Neutrophil (primary cell): ENCODE results near the gene STARD6.
"Not testable (repeated sequence)": the region's sequence is repeated elsewhere in the genome, so short reads cannot be mapped to it uniquely, and the experiment has no call there.

Experiments
- H3K27ac ChIP-seq: fragments of 200-600 bp; sonication (generic); 2 replicates; pipeline ENCODE4 v1.5.1; 2016; ENCODE audit warnings: mild to moderate bottlenecking, moderate library complexity
- H3K27me3 ChIP-seq: fragments of 200-600 bp; sonication (generic); 2 replicates; pipeline ENCODE4 v1.6.0; 2016; ENCODE audit warnings: mild to moderate bottlenecking
- H3K36me3 ChIP-seq: fragments of 200-600 bp; sonication (generic); 2 replicates; pipeline ENCODE4 v1.5.1; 2017
- H3K4me1 ChIP-seq, 2 experiments: fragments of 200-600 bp in 1 of 2; sonication (generic) in 1 of 2; 1 replicate in 1 of 2; 2 replicates in 1 of 2; pipeline versions ENCODE4 v1.5.1 to v1.6.1; 2013 to 2016; ENCODE audit warnings: low read depth in 1 of 2, low read length in 1 of 2, mild to moderate bottlenecking in 1 of 2, moderate library complexity in 1 of 2; ENCODE audit not compliant: control insufficient read depth in 1 of 2, insufficient read depth in 1 of 2
- H3K4me3 ChIP-seq, 2 experiments: fragments of 200-600 bp in 1 of 2; sonication (generic) in 1 of 2; 1 replicate in 1 of 2; 2 replicates in 1 of 2; pipeline ENCODE4 v1.5.1; 2013 to 2016; ENCODE audit warnings: low read depth in 1 of 2, low read length in 1 of 2, mild to moderate bottlenecking in 1 of 2, moderate library complexity in 1 of 2
- H3K9me3 ChIP-seq: fragments of 200-600 bp; sonication (generic); 2 replicates; pipeline ENCODE4 v1.5.1; 2016
- TF ChIP-seq, protein P1 (sequence below): fragments of 200-600 bp; sonication (generic); IDR thresholded peaks from 2 replicates; pipeline ENCODE4 v1.5.1; 2016; ENCODE audit warnings: antibody characterized with exemption

The STARD6 gene

DNA sequence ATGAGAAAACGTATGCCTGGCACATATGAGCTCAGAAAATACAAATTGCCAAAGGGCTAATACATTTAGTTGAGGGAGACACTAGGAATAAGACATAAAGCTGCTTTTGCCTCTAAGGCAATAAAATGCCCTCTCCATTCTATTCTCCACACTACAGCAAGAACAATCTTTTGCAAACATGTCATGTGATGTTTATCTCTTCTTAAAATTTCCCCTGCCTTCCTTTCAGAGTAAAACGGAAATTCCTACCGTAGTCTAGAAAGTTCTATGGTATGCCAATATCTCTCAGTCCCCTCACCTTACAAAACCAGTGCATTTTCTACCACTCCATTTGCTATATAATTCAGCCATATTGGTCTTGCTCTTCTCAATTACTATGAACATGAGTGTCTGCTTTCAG is 33.2 kb upstream of the STARD6 start:
- H3K4me3 ChIP-seq: no peak overlapping the region
- H3K36me3 ChIP-seq: no peaks in the 10 kb centered on the region
- H3K27me3 ChIP-seq: peaks cover 12% of the 10 kb centered on the region
- no peaks in the 10 kb centered on the region for H3K9me3 ChIP-seq
- TF ChIP-seq, protein P1, sequence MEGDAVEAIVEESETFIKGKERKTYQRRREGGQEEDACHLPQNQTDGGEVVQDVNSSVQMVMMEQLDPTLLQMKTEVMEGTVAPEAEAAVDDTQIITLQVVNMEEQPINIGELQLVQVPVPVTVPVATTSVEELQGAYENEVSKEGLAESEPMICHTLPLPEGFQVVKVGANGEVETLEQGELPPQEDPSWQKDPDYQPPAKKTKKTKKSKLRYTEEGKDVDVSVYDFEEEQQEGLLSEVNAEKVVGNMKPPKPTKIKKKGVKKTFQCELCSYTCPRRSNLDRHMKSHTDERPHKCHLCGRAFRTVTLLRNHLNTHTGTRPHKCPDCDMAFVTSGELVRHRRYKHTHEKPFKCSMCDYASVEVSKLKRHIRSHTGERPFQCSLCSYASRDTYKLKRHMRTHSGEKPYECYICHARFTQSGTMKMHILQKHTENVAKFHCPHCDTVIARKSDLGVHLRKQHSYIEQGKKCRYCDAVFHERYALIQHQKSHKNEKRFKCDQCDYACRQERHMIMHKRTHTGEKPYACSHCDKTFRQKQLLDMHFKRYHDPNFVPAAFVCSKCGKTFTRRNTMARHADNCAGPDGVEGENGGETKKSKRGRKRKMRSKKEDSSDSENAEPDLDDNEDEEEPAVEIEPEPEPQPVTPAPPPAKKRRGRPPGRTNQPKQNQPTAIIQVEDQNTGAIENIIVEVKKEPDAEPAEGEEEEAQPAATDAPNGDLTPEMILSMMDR: no peak
- H3K4me1 ChIP-seq: no peaks in the 10 kb centered on the region
- H3K27ac ChIP-seq: no peak overlapping the region

DNA sequence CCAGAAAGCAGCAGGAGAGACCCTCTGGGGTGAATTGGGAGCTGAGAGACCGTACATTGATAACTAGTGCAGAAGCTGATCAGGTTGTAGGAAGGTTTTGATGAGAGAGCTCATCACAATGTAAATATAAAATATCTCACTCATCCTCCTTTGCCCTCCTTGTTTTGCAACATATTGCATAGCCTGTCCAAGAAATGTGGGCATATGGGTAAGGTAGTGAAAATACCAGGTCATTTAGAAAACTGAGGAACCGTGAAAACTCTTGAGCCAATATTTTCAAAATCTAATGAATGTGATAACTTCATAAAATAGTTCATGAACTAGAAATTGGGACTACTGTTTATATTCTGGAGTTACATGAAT is 31.5 kb upstream of the STARD6 start:
- Histone ChIP-seq H3K27ac (no peak overlapping the region), H3K9me3 (no peaks in the 10 kb centered on the region), H3K4me1 (no peaks in the 10 kb centered on the region), H3K4me3 (no peak overlapping the region), H3K36me3 (no peaks in the 10 kb centered on the region), H3K27me3 (peaks cover 12% of the 10 kb centered on the region)
- TF ChIP-seq, protein P1: no peak

- no peaks in the 10 kb centered on the region for H3K4me1 ChIP-seq
- H3K36me3 ChIP-seq: no peaks in the 10 kb centered on the region
- H3K27me3 ChIP-seq: peaks cover 12% of the 10 kb centered on the region
- H3K27ac ChIP-seq: no peak overlapping the region
- no peaks in the 10 kb centered on the region for H3K9me3 ChIP-seq
- no peak overlapping the region for H3K4me3 ChIP-seq
- TF ChIP-seq, protein P1: no peak
Measured at GRCh38 chr18:54388203-54389142, 30.8 kb upstream of the STARD6 start.

DNA sequence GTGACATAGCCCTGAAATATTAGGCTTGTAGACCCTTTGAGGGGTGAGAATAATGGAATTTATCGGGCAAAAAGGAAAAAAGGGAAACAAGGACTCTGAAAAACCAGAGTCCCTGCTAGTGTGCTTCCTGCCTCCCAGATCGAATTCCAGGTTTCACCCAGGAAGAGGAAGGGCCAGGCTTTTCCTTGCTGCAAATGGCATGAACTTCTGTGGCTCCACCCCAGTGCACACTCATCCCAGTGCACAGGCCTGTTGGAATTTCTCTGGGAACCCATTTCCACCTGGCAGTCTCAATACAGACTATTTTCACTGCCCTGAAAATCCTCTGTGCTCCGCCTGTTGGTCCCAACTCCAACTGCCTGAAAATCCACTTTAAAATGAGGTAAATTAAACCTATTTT is 30.0 kb upstream of the STARD6 start:
- Histone ChIP-seq H3K27ac (no peak overlapping the region), H3K4me3 (no peak overlapping the region), H3K4me1 (no peaks in the 10 kb centered on the region), H3K36me3 (no peaks in the 10 kb centered on the region), H3K9me3 (no peaks in the 10 kb centered on the region), H3K27me3 (peaks cover 12% of the 10 kb centered on the region)
- TF ChIP-seq, protein P1: no peak

GRCh38 chr18:54386800-54387495 is 29.3 kb upstream of the STARD6 start:
- H3K4me3 ChIP-seq, H3K36me3 ChIP-seq, H3K27ac ChIP-seq, H3K9me3 ChIP-seq, H3K4me1 ChIP-seq: not testable (repeated sequence)
- H3K27me3 ChIP-seq: peaks cover 12% of the 10 kb centered on the region

DNA sequence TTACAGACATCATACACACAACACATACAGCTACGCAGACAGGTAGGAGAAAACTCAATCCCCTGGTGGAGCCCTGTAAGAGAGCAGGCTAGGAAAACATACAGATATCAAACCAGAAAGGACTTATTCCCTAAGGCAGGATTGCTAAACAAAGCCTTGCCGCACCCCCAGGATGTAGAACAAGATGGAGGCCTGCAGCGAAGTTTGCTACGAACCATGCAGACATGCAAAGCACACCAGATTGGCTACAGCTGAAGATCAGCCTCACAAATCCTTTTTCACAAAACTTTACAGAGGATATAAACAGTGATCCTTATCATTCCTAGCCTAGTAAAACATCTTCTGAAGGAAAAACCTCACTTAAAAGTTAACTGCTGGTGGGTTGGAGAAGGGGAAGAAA is 28.4 kb upstream of the STARD6 start:
- Histone ChIP-seq H3K4me1 (no peaks in the 10 kb centered on the region), H3K9me3 (no peaks in the 10 kb centered on the region)

More for the DNA sequence above, 28.4 kb upstream of the STARD6 start:
- peaks cover 12% of the 10 kb centered on the region for H3K27me3 ChIP-seq
- no peaks in the 10 kb centered on the region for H3K36me3 ChIP-seq
- H3K4me3 ChIP-seq: no peak overlapping the region
- TF ChIP-seq, protein P1: no peak
- no peak overlapping the region for H3K27ac ChIP-seq
